GM21576 (cell line): ENCODE results near the gene KIF13A.
"Not testable (repeated sequence)": the region's sequence is repeated elsewhere in the genome, so short reads cannot be mapped to it uniquely, and the experiment has no call there.

Experiments used
- ATAC-seq: cut with Tn5 transposase; IDR thresholded peaks from one replicate; pipeline ENCODE4 v1.9.1; 2021; ENCODE audit warnings: mild to moderate bottlenecking, moderate library complexity; ENCODE audit not compliant: unreplicated experiment

The KIF13A gene

GRCh38 chr6:17935188-17936149 is 52.0 kb downstream of the KIF13A start:
- ATAC-seq, result no peak

GRCh38 chr6:17933716-17934115 is 53.7 kb downstream of the KIF13A start:
- ATAC-seq, result no peak

- ATAC-seq, result no peak
Measured at GRCh38 chr6:17932330-17932852, 55.0 kb downstream of the KIF13A start.

GRCh38 chr6:17931227-17931626 is 56.2 kb downstream of the KIF13A start:
- no peak for ATAC-seq

- no peak for ATAC-seq
Measured at GRCh38 chr6:17930321-17930993, 57.0 kb downstream of the KIF13A start.

GRCh38 chr6:17928514-17929430 is 58.7 kb downstream of the KIF13A start:
- no peak for ATAC-seq

GRCh38 chr6:17927705-17928104 is 59.7 kb downstream of the KIF13A start:
- ATAC-seq, result no peak

GRCh38 chr6:17923401-17923863 is 64.0 kb downstream of the KIF13A start:
- no peak for ATAC-seq

- no peak for ATAC-seq
Measured at GRCh38 chr6:17921454-17921853, 66.0 kb downstream of the KIF13A start.

GRCh38 chr6:17919496-17919895 is 67.9 kb downstream of the KIF13A start:
- ATAC-seq, result no peak

- no peak for ATAC-seq
Measured at GRCh38 chr6:17917837-17918763, 69.3 kb downstream of the KIF13A start.

GRCh38 chr6:17914651-17915050 is 72.8 kb downstream of the KIF13A start:
- no peak for ATAC-seq

- ATAC-seq, result no peak
Measured at GRCh38 chr6:17912521-17912920, 74.9 kb downstream of the KIF13A start.

- ATAC-seq, result not testable (repeated sequence)
Measured at GRCh38 chr6:17911656-17912055, 75.8 kb downstream of the KIF13A start.

- no peak for ATAC-seq
Measured at GRCh38 chr6:17910189-17910588, 77.2 kb downstream of the KIF13A start.

GRCh38 chr6:17908831-17909230 is 78.6 kb downstream of the KIF13A start:
- no peak for ATAC-seq

- no peak for ATAC-seq
Measured at GRCh38 chr6:17907406-17908229, 79.8 kb downstream of the KIF13A start.
